Heart left ventricle (tissue), 16 donors: Measurements from ENCODE around the gene AHNAK2. TPM values are rescaled to one million over a fixed set of nuclear protein-coding genes. Genes with fewer than 3 reads are reported as not detected.
A peak's percentile ranks its signal among the peaks of the same experiment; 100 is the strongest.

Source experiments
- ATAC-seq, 4 donors: fragments of 200-7000 bp; cut with Tn5 transposase; one replicate each; pipeline ENCODE4 v1.9.1; 2020 to 2022; ENCODE audit warnings: moderate library complexity in 4 of 4, mild to moderate bottlenecking in 3 of 4, moderate number of reproducible peaks in 1 of 4
- DNase-seq, 5 donors: peaks; one replicate each; pipeline ENCODE4 v3.0.0-alpha.2; 2020
- H3K27ac ChIP-seq, 12 donors: fragments of 200-600 bp; sonication (generic) in 4 of 12; one replicate each; pipeline versions ENCODE4 v1.5.0 to v1.8.0; 2016 to 2022; ENCODE audit warnings: mild to moderate bottlenecking in 2 of 12
- H3K27me3 ChIP-seq, 9 donors: fragments of 200-600 bp; sonication (generic) in 2 of 9; one replicate each; pipeline versions ENCODE4 v1.5.1 to v1.8.0; 2016 to 2022; ENCODE audit warnings: mild to moderate bottlenecking in 3 of 9
- H3K36me3 ChIP-seq, 9 donors: fragments of 200-600 bp; sonication (generic) in 2 of 9; one replicate each; pipeline versions ENCODE4 v1.5.0 to v1.8.0; 2018 to 2022; ENCODE audit warnings: mild to moderate bottlenecking in 2 of 9
- H3K4me1 ChIP-seq, 12 donors: fragments of 200-600 bp; sonication (generic) in 4 of 12; one replicate each; pipeline versions ENCODE4 v1.5.0 to v1.8.0; 2016 to 2022; ENCODE audit warnings: mild to moderate bottlenecking in 3 of 12
- H3K4me3 ChIP-seq, 12 donors: fragments of 200-600 bp; sonication (generic) in 4 of 12; one replicate each; pipeline versions ENCODE4 v1.5.0 to v1.8.0; 2017 to 2022; ENCODE audit warnings: mild to moderate bottlenecking in 9 of 12, moderate library complexity in 4 of 12
- H3K9me3 ChIP-seq, 12 donors: fragments of 200-600 bp; sonication (generic) in 4 of 12; one replicate each; pipeline versions ENCODE4 v1.5.0 to v1.8.0; 2016 to 2022; ENCODE audit warnings: mild to moderate bottlenecking in 1 of 12
- POLR2A ChIP-seq, 2 donors: fragments of 450-650 bp; IDR thresholded peaks; one replicate each; pipeline ENCODE4 v1.6.1; 2017; ENCODE audit warnings: antibody characterized with exemption in 2 of 2, mild to moderate bottlenecking in 2 of 2, moderate library complexity in 2 of 2
- WGBS, 4 donors: extraction: QIAGEN DNeasy Blood & Tissue Kit in 2 of 4; methylation state at CpG; one replicate each; pipeline versions ENCODE4 v1.1.5 to v1.1.7; 2013 to 2018; 5-methylcytosine and 5-hydroxymethylcytosine counted together
- intact Hi-C, 10 donors: fragments of 100-400 bp; cut with DNase I; formaldehyde crosslinking; loops; one replicate each; pipeline versions ENCODE4 v1.11.1 to v1.14.2; 2022
- polyA plus RNA-seq, 2 donors: library from polyadenylated mRNA; stranded (reverse); fragments of 200-250 nt; gene quantifications; one replicate each; pipeline ENCODE4 v1.2.3, GENCODE V29; 2013
- total RNA-seq, 9 donors: library from RNA; depleted of rRNA in 2 of 9; stranded (reverse); fragments of >200 nt in 2 of 9; fragmentation: NEBNext Ultra II Directional in 3 of 9; extraction: Animal tissue kit (Norgen Biotek cat#: 25700) in 3 of 9; gene quantifications; one replicate each; pipeline versions ENCODE4 v1.1.0 to v1.2.4, GENCODE V29; 2016 to 2023
- TF ChIP-seq, protein P1 (sequence below), 12 donors: fragments of 200-600 bp; sonication (generic) in 4 of 12; IDR thresholded peaks; one replicate each; pipeline versions ENCODE4 v1.5.0 to v1.8.0; 2018 to 2022; ENCODE audit warnings: antibody characterized with exemption in 12 of 12, mild to moderate bottlenecking in 5 of 12
- donor health status: ischemic (EF 13 %, LVEDD 7.1; RV severe dilation, severe dysfunction).
- donor health status: healthy with polysubstance abuse.
- donor health status: DM: no; HTN: yes; CAD: no.
- donor health status: DM: no; HTN: no; CAD: no.
- donor health status: ischemic (EF 25% LVEDD 6.9; RV normal size, moderate dysfunction).
- donor health status: ischemic (EF 25% LVEDD 5.7; RV mildly dilated, moderate dysfunction).
- donor health status: healthy.
- donor health status: DM: yes; HTN: yes; CAD: no.
- donor health status: ischemic (EF 35%, LVEDD 5.7; RV mildly dilated, moderate dysfunction).
- donor health status: nonischemic (EF 11% LVEDD 7.7; RV severe dilation, severe dysfunction).
- donor health status: DM: yes; HTN: yes; CAD: no.
- donor health status: PGD.
- donor health status: ischemic (EF 29% LVEDD 5.4; RV normal size, mild dysfunction).
- donor health status: nonischemic (EF 23%, LVEDD 6.1; RV moderate dilation, normal function).

AHNAK2 gene
- total and polyA plus RNA-seq, 11 donors, result 1.5 to 22.3 (median 2.9) TPM

DNA sequence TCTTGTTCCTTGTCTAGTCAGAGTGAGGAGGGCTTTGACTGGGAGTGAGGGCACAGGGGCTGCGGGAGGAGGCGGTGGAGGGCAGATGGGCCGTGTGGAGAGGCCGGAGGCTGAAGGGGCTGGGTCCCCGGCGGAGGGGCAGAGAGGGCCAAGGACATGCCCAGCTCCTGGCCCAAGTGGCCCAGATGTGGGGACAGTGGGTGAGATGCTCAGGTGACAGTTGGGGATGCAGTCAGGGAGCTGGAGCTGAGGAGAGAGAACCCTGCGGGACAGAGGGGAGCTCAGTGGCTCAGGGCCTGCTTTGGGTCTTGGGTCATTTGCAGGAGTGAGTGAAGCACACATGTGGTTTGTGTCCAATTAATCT is 80.0 kb downstream of the AHNAK2 start:
- peaks cover 0 to 28% (median 12%) of the 10 kb centered on the region in 12 donors for H3K4me1 ChIP-seq
- ATAC-seq (no peak), DNase-seq (no peak)
- no peak overlapping the region for H3K27ac ChIP-seq
- no peaks in the 10 kb centered on the region for H3K9me3 ChIP-seq
- TF ChIP-seq, protein P1, sequence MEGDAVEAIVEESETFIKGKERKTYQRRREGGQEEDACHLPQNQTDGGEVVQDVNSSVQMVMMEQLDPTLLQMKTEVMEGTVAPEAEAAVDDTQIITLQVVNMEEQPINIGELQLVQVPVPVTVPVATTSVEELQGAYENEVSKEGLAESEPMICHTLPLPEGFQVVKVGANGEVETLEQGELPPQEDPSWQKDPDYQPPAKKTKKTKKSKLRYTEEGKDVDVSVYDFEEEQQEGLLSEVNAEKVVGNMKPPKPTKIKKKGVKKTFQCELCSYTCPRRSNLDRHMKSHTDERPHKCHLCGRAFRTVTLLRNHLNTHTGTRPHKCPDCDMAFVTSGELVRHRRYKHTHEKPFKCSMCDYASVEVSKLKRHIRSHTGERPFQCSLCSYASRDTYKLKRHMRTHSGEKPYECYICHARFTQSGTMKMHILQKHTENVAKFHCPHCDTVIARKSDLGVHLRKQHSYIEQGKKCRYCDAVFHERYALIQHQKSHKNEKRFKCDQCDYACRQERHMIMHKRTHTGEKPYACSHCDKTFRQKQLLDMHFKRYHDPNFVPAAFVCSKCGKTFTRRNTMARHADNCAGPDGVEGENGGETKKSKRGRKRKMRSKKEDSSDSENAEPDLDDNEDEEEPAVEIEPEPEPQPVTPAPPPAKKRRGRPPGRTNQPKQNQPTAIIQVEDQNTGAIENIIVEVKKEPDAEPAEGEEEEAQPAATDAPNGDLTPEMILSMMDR (IDR thresholded peaks at IDR 0.05), result no peak
- no peak for TF ChIP-seq POLR2A (IDR thresholded peaks at IDR 0.05)
- H3K4me3 ChIP-seq, result no peak overlapping the region
- peaks cover 0 to 4% (median 0%) of the 10 kb centered on the region in 9 donors for H3K36me3 ChIP-seq
- intact Hi-C loops, result loop anchor here in 6 of 10 donors (5.0 to 10.0 kb wide), 3 partner anchors 144 to 149 kb away; no protein-coding TSS in a partner anchor
- WGBS, 4 donors, result 95 to 98% (median 97%) methylated on average over 7 of the region's 7 CpGs
- H3K27me3 ChIP-seq, result no peaks in the 10 kb centered on the region

DNA sequence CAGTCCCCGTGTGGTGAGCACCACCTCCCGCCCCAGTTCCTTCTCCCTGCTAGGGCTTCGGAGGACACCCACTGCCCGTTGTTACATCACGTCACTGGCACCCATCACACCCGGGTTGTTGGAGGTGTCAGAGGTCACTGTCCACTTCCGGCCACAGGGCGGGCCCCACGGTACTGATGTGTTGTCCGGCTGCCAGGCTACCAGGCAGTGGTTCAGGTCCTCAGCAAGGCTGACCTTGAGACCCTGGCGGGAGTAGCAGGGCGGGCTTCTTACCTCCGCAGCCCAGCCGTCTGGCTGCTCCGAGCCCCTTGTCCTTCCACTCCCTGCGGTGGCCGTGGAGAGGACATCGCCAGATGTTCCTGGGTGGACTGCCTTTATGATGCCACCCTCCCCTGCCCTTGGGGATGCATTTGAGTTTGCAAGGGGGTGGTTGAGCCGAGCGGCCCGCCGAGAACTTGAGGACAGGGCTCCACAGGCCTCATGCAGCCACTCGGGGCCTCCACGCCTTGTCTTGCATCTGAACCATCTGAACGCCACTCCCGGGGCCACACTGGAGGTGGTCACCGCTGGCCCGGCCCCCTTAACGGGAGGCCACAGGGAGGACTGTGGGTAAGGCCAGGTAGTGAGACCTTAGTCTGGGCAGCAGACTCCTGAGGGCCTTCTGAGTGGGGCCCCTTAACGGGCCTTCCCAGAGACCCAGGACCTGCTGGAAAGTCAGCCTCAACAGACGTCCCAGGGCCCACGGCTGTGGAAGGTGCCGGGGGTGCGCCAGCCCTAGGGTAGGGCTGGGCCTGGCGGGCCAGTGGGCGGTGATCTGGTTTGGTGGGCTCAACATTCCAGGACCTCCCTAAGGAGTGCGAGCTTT is 80.6 kb downstream of the AHNAK2 start:
- H3K4me1 ChIP-seq, result peaks cover 0 to 28% (median 12%) of the 10 kb centered on the region in 12 donors
- DNase-seq (peak in 1 of 5 donors; percentile 33), ATAC-seq (no peak)
- 89 to 93% (median 91%) methylated on average over 21 to 37 of the region's 37 CpGs for WGBS, 4 donors
- H3K36me3 ChIP-seq, result peaks cover 0 to 4% (median 0%) of the 10 kb centered on the region in 9 donors
- no peak overlapping the region for H3K4me3 ChIP-seq
- no peaks in the 10 kb centered on the region for H3K27me3 ChIP-seq
- H3K9me3 ChIP-seq, result no peaks in the 10 kb centered on the region
- H3K27ac ChIP-seq, result no peak overlapping the region
- intact Hi-C loops, result loop anchor here in 8 of 10 donors (2.0 to 10.0 kb wide), 4 partner anchors 145 to 150 kb away; no protein-coding TSS in a partner anchor
- TF ChIP-seq POLR2A (IDR thresholded peaks at IDR 0.05), result no peak
- TF ChIP-seq, protein P1 (IDR thresholded peaks at IDR 0.05), result no peak

DNA sequence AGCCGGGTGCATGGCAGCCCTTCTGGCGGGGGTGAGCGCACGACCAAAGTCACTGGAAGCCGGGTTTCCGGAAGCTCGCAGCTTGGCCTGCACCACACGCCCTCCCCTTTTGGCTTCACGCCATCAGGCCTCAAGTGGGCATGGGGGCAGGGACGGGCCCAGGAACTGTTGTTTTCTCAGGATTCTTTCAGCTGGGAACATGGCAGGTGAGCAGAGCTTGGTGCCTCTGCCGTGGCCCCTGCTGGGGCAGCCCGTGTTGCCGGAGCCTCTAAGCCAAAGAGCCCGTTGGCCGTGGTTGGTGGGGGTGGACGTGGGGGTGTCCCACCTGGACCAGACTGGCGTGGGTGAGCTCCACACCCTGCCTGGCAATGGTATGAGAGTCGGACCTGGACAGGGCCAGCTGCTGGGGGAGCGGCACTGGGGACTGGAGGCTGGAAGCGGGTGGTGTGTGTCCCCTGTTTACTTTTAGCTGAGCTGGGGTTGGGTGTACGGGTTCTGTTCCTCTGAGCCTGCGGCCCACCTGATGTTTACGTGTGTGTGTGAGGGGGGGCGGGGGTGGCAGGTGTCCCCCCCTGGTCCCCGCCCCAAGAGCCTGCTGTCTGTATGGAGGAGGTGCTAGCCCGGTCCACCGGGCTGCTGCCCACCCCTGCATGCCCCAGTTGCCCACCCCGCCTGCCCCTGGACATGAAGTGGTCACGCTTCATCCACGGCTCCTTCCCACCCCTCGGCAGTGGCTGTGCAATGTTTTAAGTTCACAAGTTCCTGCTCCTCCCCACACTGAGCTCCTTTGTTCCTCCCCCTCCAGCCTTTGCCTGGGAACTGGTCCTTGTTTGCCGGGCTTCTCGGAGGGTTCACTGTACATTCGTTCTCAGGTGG is 82.2 kb downstream of the AHNAK2 start:
- WGBS, 4 donors, result 80 to 86% (median 82%) methylated on average over 25 to 34 of the region's 34 CpGs
- Histone ChIP-seq H3K9me3 (no peaks in the 10 kb centered on the region), H3K4me3 (no peak overlapping the region), H3K36me3 (peaks cover 0 to 4% (median 0%) of the 10 kb centered on the region in 9 donors), H3K4me1 (peaks cover 0 to 28% (median 12%) of the 10 kb centered on the region in 12 donors), H3K27me3 (no peaks in the 10 kb centered on the region), H3K27ac (no peak overlapping the region)
- TF ChIP-seq, protein P1 (IDR thresholded peaks at IDR 0.05), result no peak
- TF ChIP-seq POLR2A (IDR thresholded peaks at IDR 0.05), result no peak
- ATAC-seq (peak in 3 of 4 donors; percentile 3 to 26 (median 21)), DNase-seq (peak in 3 of 5 donors; percentile 14 to 60 (median 24))
- intact Hi-C loops, result loop anchor here in 8 of 10 donors (2.0 to 10.0 kb wide), 4 partner anchors 146 to 151 kb away; no protein-coding TSS in a partner anchor
